Activated CD8-positive, alpha-beta memory T cell treated with anti-CD3 and anti-CD28 coated beads, Interleukin-2, amount 50 U/mL, for 4 hours (primary cell): Measurements from ENCODE around the gene CFAP210.
"Not testable (repeated sequence)": the region's sequence is repeated elsewhere in the genome, so short reads cannot be mapped to it uniquely, and the experiment has no call there.

Source experiments
- DNase-seq: peaks from one replicate; pipeline ENCODE4 v3.0.0-alpha.2; 2020

Gene CFAP210

DNA sequence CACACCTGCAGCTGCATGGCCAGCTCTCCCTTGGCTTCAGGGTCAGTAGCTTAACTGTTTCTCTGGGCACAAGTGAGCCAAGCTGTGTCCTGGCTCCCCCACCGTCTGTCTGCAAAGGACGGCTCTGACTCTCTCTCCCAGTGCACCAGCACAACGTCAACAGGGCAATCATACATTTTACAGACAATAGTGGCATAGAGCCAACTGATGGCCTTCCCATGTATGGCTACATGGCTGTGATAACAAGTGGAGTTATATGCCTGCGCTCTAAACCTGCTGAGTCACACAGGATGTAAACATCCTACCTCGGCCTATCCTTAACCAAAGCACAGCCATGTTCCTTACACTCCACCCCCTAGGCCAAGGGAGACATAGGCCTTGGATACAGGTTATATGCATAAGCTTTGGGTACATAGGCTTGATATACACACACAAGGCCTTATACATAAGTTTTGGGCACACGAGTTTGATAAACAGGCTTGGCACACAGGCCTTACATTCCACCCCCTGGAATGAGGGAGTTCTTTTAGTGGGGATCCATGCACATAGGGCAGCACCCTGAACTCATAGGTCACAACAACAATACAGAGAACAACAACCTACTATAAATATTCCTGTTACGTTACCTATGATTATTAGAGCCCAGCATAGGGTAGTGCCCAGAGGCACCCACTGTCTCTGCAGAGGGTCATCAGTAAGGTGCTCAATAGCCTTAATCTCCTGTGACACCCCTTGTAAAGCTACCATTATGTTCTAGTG lies 17.7 kb upstream of the CFAP210 start:
- DNase-seq = no peak

DNA sequence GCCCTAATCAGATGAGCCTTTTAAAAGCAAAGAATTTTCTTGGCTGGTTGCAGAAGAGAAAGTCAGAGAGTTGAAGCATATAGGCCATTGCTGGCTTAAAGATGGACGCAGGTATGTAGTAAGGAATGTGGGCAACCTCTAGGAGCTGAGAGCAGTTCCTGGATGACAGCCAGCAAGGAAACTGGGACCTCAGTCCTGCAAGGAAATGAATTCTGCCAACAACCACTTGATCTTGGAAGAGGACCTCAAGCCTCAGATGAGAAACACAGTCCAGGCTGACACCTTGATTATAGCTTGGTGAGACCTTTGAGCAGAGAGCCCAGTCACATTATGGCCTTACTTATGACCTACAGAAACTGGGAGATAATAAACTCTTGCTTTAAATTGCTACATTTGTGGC lies 15.8 kb upstream of the CFAP210 start:
- no peak for DNase-seq

DNA sequence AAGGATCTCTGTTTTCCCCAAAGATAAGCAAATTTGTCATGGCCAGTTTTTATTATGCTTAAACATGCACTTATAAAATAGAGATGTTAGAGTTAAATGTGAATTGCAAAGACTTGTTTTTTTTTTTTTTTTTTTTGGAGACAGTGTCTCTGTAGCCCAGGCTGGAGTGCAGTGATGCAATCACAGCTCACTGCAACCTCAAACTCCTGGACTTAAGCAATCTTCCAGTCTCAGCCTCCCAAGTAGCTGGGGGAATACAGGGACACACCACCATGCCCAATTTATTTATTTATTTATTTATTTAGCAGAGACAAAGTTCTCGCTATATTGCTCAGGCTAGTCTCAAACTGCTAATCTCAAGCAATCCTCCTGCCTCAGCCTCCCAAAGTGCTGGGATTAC lies 15.1 kb upstream of the CFAP210 start:
- DNase-seq = no peak

DNA sequence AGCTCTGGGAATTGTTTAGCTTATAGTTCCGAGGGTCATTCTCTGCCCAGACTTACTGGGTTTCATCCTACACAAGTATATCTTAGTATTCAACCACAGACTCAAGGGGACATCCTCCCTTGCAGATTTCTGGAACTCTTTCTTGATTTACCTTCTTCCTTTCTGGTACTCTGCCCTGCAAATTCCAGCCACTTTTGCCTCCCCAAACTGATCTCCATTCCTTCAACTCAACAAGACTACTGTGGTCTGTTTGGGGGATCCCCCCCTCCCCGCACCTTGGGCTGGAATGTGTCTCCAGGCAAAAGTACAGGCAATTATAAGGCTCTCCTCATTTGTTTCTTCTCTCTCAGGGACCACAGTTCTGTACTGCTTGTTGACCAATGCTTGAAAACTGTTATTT lies 13.4 kb upstream of the CFAP210 start:
- no peak for DNase-seq

GRCh38 chr2:169705927-169706326 lies 11.7 kb upstream of the CFAP210 start:
- DNase-seq = no peak

DNA sequence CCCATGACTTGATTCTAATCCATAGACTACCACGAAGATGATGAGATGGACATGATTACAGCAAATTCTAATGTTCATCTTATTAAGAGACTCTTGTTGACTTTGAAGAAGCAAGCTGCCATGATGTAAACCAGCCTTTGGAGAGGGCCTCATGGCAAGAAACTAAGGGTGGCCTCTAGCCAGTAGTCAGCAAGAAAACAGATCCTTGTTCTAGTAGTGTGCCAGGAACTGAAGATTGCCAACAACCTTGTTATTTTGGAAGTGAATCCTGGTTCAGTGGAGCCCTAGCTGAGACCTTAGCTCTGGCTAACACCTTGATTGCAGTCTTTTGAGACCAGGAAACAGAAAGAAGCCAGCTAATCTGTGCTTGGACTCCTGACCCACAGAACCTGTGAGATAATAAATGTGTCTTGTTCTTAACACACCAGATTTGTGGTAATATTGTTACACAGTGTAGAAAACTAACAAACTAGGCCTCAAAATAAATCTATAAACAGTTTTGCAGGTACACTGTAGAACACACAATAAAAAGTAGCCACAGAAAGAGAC lies 10.0 kb upstream of the CFAP210 start:
- DNase-seq = no peak

DNA sequence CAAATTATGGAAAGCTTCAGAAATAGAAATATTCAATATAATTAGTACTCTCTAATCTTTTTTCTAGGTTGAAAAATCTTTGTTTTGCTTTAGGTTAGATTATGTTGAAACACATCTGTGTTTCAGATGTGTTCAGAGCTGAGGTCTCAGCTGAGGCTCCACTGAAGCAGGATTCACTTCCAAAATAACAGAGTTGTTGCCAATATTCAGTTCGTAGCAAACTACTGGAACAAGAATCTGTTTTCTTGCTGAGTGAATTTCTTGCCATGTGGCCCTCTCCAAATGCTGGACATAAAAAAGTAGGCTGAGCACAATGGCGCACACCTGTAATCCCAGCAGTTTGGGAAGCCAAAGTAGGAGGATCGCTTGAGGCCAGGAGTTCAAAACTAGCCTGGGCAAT lies 8.8 kb upstream of the CFAP210 start:
- no peak for DNase-seq

GRCh38 chr2:169699173-169699572 lies 5.0 kb upstream of the CFAP210 start:
- not testable (repeated sequence) for DNase-seq

- no peak for DNase-seq
Observed at GRCh38 chr2:169696381-169696780, 2.2 kb upstream of the CFAP210 start.

- no peak for DNase-seq
Observed at GRCh38 chr2:169694894-169695260, 672 bp upstream of the CFAP210 start.

GRCh38 chr2:169693360-169693759 lies 845 bp downstream of the CFAP210 start:
- no peak for DNase-seq

DNA sequence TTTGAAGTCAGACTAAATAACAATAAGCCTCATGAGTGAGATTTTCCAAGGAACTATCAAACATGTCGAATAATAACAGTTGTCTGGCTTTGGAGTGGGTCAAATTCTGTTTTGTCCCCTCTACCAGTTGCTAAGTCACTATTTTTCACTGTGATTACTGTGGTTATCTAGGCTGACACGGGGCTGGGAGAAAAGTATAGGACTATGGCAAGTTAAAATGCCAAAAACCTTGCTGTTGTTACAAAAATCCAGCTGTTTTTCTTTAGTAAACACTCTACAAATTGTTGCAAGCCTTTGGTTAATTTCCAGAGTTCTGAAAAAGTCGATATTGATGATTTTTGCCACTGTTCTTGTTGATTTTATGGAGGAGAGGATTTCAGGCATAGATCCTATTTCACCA lies 1.5 kb downstream of the CFAP210 start:
- no peak for DNase-seq

GRCh38 chr2:169690958-169691357 lies 3.2 kb downstream of the CFAP210 start:
- DNase-seq = no peak

DNA sequence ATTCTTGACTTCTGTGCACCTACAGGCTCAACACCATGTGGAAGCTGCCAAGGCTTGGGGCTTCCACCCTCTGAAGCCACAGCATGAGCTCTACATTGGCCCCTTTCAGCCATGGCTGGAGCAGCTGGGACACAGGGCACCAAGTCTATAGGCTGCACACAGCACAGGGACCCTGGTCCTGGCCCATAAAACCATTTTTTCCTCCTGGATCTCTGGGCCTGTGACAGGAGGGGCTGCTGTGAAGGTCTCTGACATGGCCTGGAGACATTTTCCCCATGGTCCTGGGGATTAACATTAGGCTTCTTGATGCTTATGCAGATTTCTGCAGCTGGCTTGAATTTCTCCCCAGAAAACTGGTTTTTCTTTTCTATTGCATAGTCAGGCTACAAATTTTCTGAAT lies 6.3 kb downstream of the CFAP210 start:
- not testable (repeated sequence) for DNase-seq

GRCh38 chr2:169686825-169687224 lies 7.4 kb downstream of the CFAP210 start:
- DNase-seq = not testable (repeated sequence)

DNA sequence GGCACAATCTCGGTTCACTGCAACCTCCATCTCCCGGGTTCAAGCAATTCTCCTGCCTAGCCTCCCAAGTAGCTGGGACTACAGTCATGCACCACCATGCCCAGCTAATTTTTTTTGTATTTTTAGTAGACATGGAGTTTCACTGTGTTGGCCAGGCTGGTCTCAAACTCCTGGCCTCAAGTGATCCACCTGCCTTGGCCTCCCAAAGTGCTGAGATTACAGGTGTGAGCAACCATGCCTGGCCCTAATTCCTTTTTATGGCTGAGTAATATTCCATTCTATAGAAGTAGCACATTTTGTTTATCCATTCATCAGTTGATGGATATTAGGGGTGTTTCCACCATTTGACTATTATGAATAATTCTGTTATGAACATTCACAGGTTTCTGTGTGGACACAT lies 9.5 kb downstream of the CFAP210 start:
- not testable (repeated sequence) for DNase-seq

GRCh38 chr2:169684135-169684565 lies 10.1 kb downstream of the CFAP210 start:
- no peak for DNase-seq

DNA sequence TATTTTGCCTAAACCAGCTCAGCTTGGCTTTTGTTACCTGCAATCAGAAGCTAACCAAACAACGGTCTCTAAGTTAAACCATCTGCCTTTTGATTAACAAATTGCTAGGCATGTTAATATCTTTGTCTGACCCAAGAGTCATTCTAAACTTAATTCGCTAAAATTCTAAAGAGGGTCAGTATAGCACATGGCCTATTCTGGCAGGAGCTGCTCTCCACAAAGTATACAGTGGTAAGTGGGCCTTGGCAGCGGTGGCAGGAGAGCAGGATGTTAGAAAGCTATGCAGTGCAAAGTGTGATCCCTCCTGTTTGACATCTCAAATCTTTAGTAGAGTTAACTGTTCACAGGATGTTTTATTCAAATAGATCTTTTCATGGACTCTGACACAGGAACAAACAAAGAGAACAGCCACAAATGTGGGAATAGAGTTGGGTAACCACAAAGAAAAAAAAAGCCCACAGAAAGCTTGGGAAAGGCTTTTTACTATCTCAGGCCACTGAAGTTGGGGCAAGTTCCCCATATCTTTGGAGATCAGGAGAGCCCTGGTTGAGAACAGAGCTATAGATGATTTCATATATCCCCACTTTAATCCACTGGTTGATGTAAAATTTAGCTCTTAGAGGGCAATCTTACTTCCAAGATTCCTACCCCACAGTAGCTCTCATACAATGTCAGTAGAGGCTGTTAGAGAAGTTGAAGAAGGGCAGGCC lies 10.6 kb downstream of the CFAP210 start:
- DNase-seq = no peak

GRCh38 chr2:169683054-169683424 lies 11.2 kb downstream of the CFAP210 start:
- no peak for DNase-seq

GRCh38 chr2:169676850-169677249 lies 17.4 kb downstream of the CFAP210 start:
- DNase-seq = no peak

DNA sequence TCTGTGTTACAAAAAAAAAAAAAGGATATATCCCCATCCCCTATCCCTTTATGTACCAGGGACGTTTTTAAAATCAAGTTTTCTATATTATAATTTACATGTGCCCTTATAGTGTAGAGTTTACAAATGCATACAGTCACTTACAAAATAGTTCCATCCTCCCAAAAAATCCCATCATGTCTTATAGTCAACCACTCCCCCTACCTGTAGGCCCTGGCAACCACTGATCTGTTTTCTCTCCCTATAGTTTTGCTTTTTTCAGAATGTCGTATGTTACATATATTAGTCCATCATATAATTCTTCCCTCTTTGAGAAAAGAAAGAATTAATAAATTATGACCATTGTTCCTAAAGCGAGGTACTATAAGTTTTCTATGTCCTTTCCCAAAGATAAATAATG lies 17.8 kb downstream of the CFAP210 start:
- DNase-seq = no peak

DNA sequence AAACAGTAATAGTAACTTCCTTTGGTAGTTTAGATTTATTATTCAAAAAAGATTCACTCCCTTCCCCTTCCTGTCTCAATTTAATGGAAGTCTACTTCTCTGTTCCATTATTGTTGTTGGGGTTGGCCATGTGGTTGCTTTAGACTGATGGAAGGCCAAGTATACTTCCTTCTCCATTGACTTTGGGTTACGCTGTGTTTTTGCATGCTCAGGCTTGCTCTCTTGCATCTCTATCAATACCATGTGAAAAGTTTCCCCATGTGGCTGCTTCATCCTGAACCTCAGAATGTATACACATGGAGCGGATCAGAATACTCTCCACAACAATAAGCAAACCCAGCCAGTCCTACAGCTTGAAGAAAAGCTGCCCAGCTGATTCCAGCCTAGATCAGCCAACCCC lies 20.3 kb downstream of the CFAP210 start:
- no peak for DNase-seq

DNA sequence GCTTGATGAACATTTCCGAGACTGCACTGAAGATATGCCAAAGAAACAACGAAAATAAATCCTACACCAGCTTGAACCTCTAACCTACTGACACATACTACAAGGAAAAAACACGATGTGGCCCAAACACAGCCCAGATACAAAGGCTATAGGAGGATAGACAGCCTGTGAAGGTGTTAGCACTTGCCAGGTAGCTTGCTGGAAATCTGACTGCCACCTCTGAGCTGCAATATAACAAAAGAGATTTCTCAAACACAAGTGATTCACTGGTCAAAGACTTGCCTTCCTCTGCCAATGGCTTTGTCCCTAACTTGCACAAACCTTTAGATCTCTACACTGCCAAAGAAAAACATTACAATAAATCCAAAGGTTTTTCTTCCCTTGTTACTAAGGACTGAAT lies 21.1 kb downstream of the CFAP210 start:
- DNase-seq = no peak

- no peak for DNase-seq
Observed at GRCh38 chr2:169672406-169672805, 21.8 kb downstream of the CFAP210 start.
